Measurements from ENCODE around the gene NLGN4X. TPM values are rescaled to one million over a fixed set of nuclear protein-coding genes. Genes with fewer than 3 reads are reported as not detected.

Gene NLGN4X
- total and polyA plus RNA-seq, 9 donors: 2.2 to 8.1 (median 3.5) TPM

DNA sequence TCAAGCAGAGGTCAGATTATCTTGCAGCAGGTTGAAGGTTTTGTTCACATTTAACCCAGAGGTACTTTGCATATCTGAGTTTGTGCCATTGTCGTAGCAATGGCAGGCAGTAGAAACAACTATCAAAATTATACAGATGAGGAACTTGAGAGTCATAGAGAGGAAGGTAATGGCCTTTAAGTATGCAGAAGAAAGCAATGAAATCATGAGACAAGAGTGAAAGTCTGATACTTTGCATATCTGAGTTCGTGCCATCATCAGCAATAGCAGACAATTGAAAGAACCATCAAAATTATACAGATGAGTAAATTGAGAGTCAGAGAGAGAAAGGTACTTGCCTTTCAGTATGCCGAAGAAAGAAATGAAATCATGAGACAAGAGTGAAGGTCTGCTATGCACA, 154.1 kb downstream of the NLGN4X start:
- DNase-seq: no peak
- H3K4me1 ChIP-seq (ENCODE audit: control insufficient read depth, insufficient read depth, low read length): no peaks in the 10 kb centered on the region
- H3K9me3 ChIP-seq (replicated peaks; ENCODE audit: control insufficient read depth, low read depth, low read length): no peaks in the 10 kb centered on the region
- H3K4me3 ChIP-seq (ENCODE audit: low read length): no peak overlapping the region
- WGBS (ENCODE audit: insufficient coverage): no CpG with 5 or more reads among the region's 3 CpGs
- no peaks in the 10 kb centered on the region for H3K36me3 ChIP-seq (ENCODE audit: control insufficient read depth, insufficient read depth, low read length)
- H3K27ac ChIP-seq (ENCODE audit: low read length): no peak overlapping the region
- peaks cover 3% of the 10 kb centered on the region for H3K27me3 ChIP-seq (ENCODE audit: control insufficient read depth, insufficient read depth, low read length)

DNA sequence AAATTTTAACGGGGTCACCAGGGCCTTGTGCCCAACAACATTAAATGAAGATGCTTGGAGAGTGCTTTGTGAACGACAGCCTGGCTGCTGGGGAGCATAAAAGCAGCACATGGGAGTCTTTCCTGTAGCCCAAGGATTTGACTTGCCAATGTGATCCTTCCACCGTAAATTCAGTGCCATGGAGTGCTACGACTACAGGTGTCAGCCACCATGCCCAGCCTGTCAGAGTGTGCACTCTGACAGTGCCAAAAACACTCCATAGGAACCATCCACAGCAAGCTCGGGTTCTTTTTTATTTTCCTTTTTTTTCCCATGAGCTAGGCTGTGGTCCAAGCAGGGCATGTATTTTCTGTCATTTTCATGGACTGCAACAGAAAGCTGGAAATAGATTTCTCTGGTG, 156.9 kb downstream of the NLGN4X start:
- H3K4me1 ChIP-seq (ENCODE audit: control insufficient read depth, insufficient read depth, low read length): no peaks in the 10 kb centered on the region
- no peak overlapping the region for H3K4me3 ChIP-seq (ENCODE audit: low read length)
- no peaks in the 10 kb centered on the region for H3K9me3 ChIP-seq (replicated peaks; ENCODE audit: control insufficient read depth, low read depth, low read length)
- peaks cover 6% of the 10 kb centered on the region for H3K27me3 ChIP-seq (ENCODE audit: control insufficient read depth, insufficient read depth, low read length)
- 62% methylated on average over 2 of the region's 5 CpGs for WGBS (ENCODE audit: insufficient coverage)
- no peaks in the 10 kb centered on the region for H3K36me3 ChIP-seq (ENCODE audit: control insufficient read depth, insufficient read depth, low read length)
- no peak for DNase-seq
- no peak overlapping the region for H3K27ac ChIP-seq (ENCODE audit: low read length)

DNA sequence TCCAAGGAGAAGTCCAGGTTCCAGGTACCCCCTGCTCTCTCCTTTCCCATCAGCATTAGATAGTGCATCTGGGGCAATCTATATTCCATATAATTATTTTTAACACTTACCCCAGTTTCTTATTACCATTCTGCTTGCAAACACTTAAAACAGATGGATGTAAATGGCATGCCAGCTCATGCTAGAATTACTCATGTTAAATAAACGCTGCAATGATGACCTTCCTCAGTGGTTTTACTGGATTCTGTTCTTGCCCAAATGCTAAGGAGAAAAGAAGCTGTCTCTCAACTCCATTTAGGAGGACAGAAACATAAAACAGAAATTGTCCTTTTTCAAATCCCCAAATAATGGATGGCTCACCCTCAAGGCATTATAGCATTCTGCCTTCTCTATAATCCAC, 161.1 kb downstream of the NLGN4X start:
- Histone ChIP-seq H3K27ac (ENCODE audit: low read length) (no peak overlapping the region), H3K4me3 (ENCODE audit: low read length) (no peak overlapping the region), H3K9me3 (replicated peaks; ENCODE audit: control insufficient read depth, low read depth, low read length) (no peaks in the 10 kb centered on the region), H3K36me3 (ENCODE audit: control insufficient read depth, insufficient read depth, low read length) (no peaks in the 10 kb centered on the region), H3K27me3 (ENCODE audit: control insufficient read depth, insufficient read depth, low read length) (peaks cover 9% of the 10 kb centered on the region), H3K4me1 (ENCODE audit: control insufficient read depth, insufficient read depth, low read length) (no peaks in the 10 kb centered on the region)
- peak; percentile 7 for DNase-seq
- WGBS (ENCODE audit: insufficient coverage): 33% methylated on average over 1 of the region's 1 CpG

DNA sequence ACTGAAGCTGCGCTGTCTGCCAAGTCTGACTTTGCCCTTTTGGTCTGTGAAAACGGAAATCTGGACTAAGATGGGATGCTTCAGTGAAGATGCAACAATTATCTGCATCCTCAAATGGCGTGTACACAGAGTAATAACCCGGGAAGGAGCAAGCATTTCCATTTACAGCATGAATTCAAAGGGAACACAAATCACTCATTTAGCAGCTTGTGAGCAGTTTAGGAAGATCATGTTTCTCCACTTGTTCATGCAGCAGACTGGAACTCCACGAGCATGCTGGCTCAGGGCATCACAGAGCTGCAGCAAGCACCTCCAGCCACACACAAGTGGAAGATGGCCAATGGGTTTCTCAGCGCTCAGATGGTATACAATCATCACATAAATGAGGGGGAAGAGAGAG, 175.5 kb downstream of the NLGN4X start:
- no peaks in the 10 kb centered on the region for H3K9me3 ChIP-seq (replicated peaks; ENCODE audit: control insufficient read depth, low read depth, low read length)
- WGBS (ENCODE audit: insufficient coverage): 17% methylated on average over 1 of the region's 6 CpGs
- no peak overlapping the region for H3K27ac ChIP-seq (ENCODE audit: low read length)
- peak; percentile 32 for DNase-seq
- no peaks in the 10 kb centered on the region for H3K4me1 ChIP-seq (ENCODE audit: control insufficient read depth, insufficient read depth, low read length)
- H3K4me3 ChIP-seq (ENCODE audit: low read length): no peak overlapping the region
- H3K27me3 ChIP-seq (ENCODE audit: control insufficient read depth, insufficient read depth, low read length): no peaks in the 10 kb centered on the region
- no peaks in the 10 kb centered on the region for H3K36me3 ChIP-seq (ENCODE audit: control insufficient read depth, insufficient read depth, low read length)

DNA sequence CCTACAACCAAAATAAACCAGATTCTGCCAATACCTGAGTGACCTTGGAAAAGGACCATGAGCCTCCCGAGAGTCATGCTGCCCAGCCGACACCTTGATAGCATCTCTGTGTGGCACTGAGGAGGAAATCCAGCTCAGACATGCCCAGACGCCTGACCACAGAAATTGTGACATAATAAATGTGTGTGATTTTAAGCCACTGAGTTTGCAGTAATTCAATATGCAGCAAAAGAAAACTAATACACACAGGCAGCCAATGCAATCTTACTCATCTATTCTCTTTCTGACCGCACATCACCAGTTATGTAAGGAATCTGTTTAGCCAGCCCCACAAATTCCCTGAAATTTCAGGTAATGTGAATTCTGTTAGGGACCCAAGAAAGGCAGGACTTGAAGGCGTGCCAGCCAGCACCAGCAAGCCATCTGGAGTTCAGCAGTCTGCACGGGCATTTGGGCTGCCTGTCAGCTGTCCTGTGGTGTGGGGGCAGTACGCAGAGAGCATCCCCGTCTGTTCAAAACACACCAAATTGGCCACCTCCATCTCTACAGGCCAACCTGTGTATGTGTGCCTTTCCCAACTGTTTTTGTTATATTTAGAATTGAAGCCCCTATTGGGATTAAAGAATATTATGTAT, 176.4 kb downstream of the NLGN4X start:
- H3K27me3 ChIP-seq (ENCODE audit: control insufficient read depth, insufficient read depth, low read length): no peaks in the 10 kb centered on the region
- H3K4me1 ChIP-seq (ENCODE audit: control insufficient read depth, insufficient read depth, low read length): no peaks in the 10 kb centered on the region
- H3K4me3 ChIP-seq (ENCODE audit: low read length): no peak overlapping the region
- no peaks in the 10 kb centered on the region for H3K36me3 ChIP-seq (ENCODE audit: control insufficient read depth, insufficient read depth, low read length)
- H3K9me3 ChIP-seq (replicated peaks; ENCODE audit: control insufficient read depth, low read depth, low read length): no peaks in the 10 kb centered on the region
- WGBS (ENCODE audit: insufficient coverage): no CpG with 5 or more reads among the region's 8 CpGs
- no peak for DNase-seq
- H3K27ac ChIP-seq (ENCODE audit: low read length): no peak overlapping the region

DNA sequence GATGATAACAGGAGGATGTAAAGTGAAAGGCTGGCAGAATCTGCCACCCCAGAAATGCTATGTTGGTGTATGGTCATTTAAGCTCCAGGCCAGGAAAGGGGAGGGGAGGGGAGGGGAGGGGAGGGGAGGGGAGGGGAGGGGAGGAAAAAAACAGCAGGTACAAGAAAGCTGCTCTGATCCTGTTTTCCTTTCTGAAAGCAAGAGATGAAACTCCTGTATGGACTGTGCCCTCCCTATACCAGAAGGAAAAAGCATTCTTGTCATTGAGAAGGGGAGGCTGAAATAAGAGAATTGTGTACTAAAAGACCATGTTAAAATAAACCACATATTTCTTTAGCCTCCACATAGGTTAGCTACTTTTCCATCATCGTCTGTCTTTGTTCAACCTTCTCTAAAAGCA, 179.5 kb downstream of the NLGN4X start:
- Histone ChIP-seq H3K36me3 (ENCODE audit: control insufficient read depth, insufficient read depth, low read length) (no peaks in the 10 kb centered on the region), H3K4me1 (ENCODE audit: control insufficient read depth, insufficient read depth, low read length) (no peaks in the 10 kb centered on the region), H3K9me3 (replicated peaks; ENCODE audit: control insufficient read depth, low read depth, low read length) (no peaks in the 10 kb centered on the region), H3K27ac (ENCODE audit: low read length) (no peak overlapping the region), H3K27me3 (ENCODE audit: control insufficient read depth, insufficient read depth, low read length) (no peaks in the 10 kb centered on the region), H3K4me3 (ENCODE audit: low read length) (no peak overlapping the region)
- DNase-seq: no peak
- no CpG with 5 or more reads among the region's 1 CpG for WGBS (ENCODE audit: insufficient coverage)

DNA sequence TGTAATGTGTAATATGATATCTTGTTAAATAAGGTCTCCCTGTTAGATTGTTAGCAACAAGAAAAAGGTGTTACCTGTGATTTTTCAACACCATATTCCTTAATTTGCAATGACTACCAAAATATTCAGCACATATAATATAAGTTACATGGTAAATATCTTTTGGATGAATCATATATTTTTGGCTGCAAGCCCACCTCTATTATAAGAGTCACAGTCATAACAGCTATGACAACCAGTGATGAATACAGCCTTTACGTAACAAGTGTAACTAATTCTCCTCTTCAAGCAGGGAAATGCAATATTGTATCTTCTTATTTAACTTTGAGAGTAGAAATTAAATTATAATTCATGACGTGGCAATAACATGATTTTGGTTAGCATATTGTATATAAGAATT, 187.0 kb downstream of the NLGN4X start:
- WGBS (ENCODE audit: insufficient coverage): no CpG with 5 or more reads among the region's 2 CpGs

DNA sequence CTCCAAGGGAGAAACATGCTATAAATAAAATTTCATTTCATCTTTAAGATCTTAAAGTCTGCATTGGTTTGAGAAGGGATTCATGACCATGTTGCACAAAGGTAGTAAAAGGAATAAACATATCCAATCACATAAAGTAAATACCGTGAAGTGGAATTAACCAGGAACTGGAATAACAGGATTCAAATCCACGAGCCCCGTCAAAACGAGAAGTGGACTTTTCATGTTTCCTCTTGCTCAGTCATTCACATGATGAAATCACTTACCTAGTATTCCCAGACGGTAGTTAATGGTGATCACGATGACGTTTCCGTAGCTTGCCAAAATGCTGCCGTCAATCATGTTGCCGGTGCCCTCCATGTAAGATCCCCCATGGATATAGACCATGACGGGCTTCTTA, 199.7 kb downstream of the NLGN4X start:
- no peak for DNase-seq
- H3K27ac ChIP-seq (ENCODE audit: low read length): no peak overlapping the region
- 93% methylated on average over 6 of the region's 11 CpGs for WGBS (ENCODE audit: insufficient coverage)
- no peaks in the 10 kb centered on the region for H3K4me1 ChIP-seq (ENCODE audit: control insufficient read depth, insufficient read depth, low read length)
- H3K4me3 ChIP-seq (ENCODE audit: low read length): no peak overlapping the region
- peaks cover 5% of the 10 kb centered on the region for H3K27me3 ChIP-seq (ENCODE audit: control insufficient read depth, insufficient read depth, low read length)
- H3K36me3 ChIP-seq (ENCODE audit: control insufficient read depth, insufficient read depth, low read length): no peaks in the 10 kb centered on the region
- H3K9me3 ChIP-seq (replicated peaks; ENCODE audit: control insufficient read depth, low read depth, low read length): no peaks in the 10 kb centered on the region

More for the DNA sequence above, 187.0 kb downstream of the NLGN4X start:
- Histone ChIP-seq H3K27ac (ENCODE audit: low read length) (no peak overlapping the region), H3K9me3 (replicated peaks; ENCODE audit: control insufficient read depth, low read depth, low read length) (peaks cover 8% of the 10 kb centered on the region), H3K36me3 (ENCODE audit: control insufficient read depth, insufficient read depth, low read length) (no peaks in the 10 kb centered on the region), H3K4me1 (ENCODE audit: control insufficient read depth, insufficient read depth, low read length) (no peaks in the 10 kb centered on the region), H3K4me3 (ENCODE audit: low read length) (no peak overlapping the region), H3K27me3 (ENCODE audit: control insufficient read depth, insufficient read depth, low read length) (no peaks in the 10 kb centered on the region)
- peak; percentile 4 for DNase-seq

DNA sequence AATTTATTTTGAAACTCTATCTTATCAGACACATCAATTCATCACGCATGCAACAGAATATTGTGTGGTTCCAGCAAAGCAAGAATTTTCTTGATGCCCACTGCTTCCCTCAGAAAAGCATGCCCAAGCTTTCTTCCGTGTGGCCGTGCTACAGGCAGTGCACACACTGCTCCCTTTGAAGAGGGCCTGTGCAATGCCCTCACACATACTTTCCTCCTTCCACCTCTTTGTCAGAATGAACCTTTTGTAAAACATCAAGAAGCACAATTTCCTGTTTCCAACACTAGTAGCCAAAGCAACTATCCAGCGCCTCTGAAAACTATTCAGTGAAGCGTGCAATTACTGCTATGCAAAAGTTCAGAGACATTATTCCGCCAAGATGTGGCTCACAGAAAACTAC, 201.7 kb downstream of the NLGN4X start:
- WGBS (ENCODE audit: insufficient coverage): 30% methylated on average over 5 of the region's 6 CpGs
- Histone ChIP-seq H3K27me3 (ENCODE audit: control insufficient read depth, insufficient read depth, low read length) (peaks cover 5% of the 10 kb centered on the region), H3K27ac (ENCODE audit: low read length) (no peak overlapping the region), H3K4me3 (ENCODE audit: low read length) (no peak overlapping the region), H3K9me3 (replicated peaks; ENCODE audit: control insufficient read depth, low read depth, low read length) (no peaks in the 10 kb centered on the region), H3K4me1 (ENCODE audit: control insufficient read depth, insufficient read depth, low read length) (no peaks in the 10 kb centered on the region), H3K36me3 (ENCODE audit: control insufficient read depth, insufficient read depth, low read length) (no peaks in the 10 kb centered on the region)
- DNase-seq: no peak

DNA sequence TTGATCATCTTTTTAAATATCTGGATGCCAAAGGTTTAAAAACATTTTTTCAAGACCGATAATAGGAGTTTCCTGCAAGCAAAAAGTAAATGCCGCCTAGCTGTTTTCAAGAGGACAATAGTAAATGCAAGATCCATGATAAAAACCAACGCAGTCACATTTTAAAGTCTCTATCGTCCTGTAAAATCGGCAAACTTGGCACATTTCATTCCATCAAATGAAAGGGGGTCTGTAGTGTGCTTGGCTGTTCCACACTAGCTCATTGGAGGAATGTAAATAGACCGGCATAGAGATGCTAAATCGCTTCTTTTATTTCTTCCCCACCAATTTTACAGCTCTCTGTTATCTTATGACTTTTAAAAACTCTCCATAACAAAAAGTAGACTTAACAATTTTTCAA, 202.2 kb downstream of the NLGN4X start:
- DNase-seq: no peak

DNA sequence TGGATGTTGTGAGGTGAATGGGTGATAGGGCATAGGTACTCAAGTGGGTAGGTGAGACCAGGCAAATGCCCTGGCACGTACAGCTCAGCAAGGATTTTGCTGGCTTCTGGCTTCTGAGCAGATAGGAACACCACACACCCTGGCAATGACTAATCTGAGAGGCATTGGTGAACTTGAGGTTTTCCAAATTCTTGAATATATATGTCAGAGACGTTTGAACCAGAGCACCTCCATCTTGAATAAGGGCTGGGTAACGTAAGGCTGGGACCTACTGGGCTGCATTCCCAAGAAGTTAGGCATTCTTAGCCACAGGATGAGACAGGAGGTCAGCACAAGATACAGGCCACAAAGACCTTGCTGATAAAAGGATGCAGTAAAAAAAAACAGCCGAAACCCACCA, 204.5 kb downstream of the NLGN4X start:
- Histone ChIP-seq H3K4me1 (ENCODE audit: control insufficient read depth, insufficient read depth, low read length) (no peaks in the 10 kb centered on the region), H3K27ac (ENCODE audit: low read length) (no peak overlapping the region), H3K27me3 (ENCODE audit: control insufficient read depth, insufficient read depth, low read length) (peaks cover 5% of the 10 kb centered on the region), H3K4me3 (ENCODE audit: low read length) (no peak overlapping the region), H3K36me3 (ENCODE audit: control insufficient read depth, insufficient read depth, low read length) (no peaks in the 10 kb centered on the region), H3K9me3 (replicated peaks; ENCODE audit: control insufficient read depth, low read depth, low read length) (no peaks in the 10 kb centered on the region)
- 94% methylated on average over 2 of the region's 4 CpGs for WGBS (ENCODE audit: insufficient coverage)
- DNase-seq: no peak

More for the DNA sequence above, 202.2 kb downstream of the NLGN4X start:
- no peak overlapping the region for H3K27ac ChIP-seq (ENCODE audit: low read length)
- H3K4me3 ChIP-seq (ENCODE audit: low read length): no peak overlapping the region
- H3K4me1 ChIP-seq (ENCODE audit: control insufficient read depth, insufficient read depth, low read length): no peaks in the 10 kb centered on the region
- no peaks in the 10 kb centered on the region for H3K9me3 ChIP-seq (replicated peaks; ENCODE audit: control insufficient read depth, low read depth, low read length)
- no peaks in the 10 kb centered on the region for H3K36me3 ChIP-seq (ENCODE audit: control insufficient read depth, insufficient read depth, low read length)
- H3K27me3 ChIP-seq (ENCODE audit: control insufficient read depth, insufficient read depth, low read length): peaks cover 5% of the 10 kb centered on the region
- 60% methylated on average over 2 of the region's 7 CpGs for WGBS (ENCODE audit: insufficient coverage)

Data from muscle of leg (tissue), 11 donors.